Endometrial microvascular endothelial cells (primary cell): ENCODE measurements around the gene TUB. TPM values are rescaled to one million over a fixed set of nuclear protein-coding genes. Genes with fewer than 3 reads are reported as not detected.

ENCODE experiments used
- in situ Hi-C: cut with HindIII; loops from 2 replicates; pipeline ENCODE4 v1.10.0; 2017; ENCODE audit warnings: low sequenced_read_pairs, low pct_unique_long_range_greater_than_20kb; ENCODE audit errors: inconsistent ontology term
- total RNA-seq: library from RNA; depleted of rRNA; stranded (reverse); fragments of >200 nt; gene quantifications from one replicate; pipeline ENCODE4 v1.2.3, GENCODE V29; 2015; ENCODE audit errors: inconsistent ontology term

Gene TUB
- total RNA-seq, 1 donor from 2014 or later = 0.37 TPM

DNA sequence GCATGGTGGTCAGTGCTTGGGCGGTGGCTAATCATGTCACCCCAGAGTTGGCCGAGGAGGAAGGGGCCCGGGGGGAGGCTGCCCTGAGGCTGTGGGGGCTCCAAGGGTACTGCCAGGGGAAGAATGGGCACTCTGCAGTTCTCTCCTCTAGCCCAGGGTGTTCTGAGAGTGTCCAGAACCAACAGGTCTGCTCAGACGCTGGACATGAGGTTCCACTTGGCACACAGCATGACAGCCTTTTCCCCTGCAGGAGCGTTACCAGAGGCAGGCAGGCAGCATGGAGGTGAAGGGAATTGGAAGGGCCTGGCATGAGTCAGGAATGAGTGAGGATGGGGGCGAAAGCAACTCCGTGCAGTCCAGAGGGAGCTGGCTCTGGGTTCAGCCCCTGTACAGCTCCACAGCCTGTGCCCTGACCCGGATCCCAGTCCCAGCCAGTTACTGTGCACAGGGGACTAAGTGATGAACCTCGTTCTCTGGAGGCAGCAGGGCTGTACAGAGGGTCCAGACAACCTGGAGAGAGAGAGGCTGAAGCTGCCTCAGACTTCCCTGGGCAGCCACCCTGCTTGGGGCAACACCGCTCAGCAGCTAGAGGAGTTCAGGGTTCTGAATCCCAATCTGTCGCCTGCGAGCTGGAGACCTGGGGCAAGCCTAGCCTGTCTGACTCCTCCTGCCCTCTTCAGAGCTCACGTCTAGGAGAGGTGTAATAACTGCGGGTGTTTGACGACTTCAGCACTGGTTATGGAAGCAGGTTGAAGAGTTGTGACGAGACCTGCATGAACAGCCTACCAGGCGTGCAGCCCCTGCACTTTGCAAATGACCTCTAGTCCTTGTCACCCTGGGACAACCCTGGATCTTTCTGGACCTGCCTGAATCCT is 14.7 kb upstream of the TUB start:
- in situ Hi-C loops = no loop called here

DNA sequence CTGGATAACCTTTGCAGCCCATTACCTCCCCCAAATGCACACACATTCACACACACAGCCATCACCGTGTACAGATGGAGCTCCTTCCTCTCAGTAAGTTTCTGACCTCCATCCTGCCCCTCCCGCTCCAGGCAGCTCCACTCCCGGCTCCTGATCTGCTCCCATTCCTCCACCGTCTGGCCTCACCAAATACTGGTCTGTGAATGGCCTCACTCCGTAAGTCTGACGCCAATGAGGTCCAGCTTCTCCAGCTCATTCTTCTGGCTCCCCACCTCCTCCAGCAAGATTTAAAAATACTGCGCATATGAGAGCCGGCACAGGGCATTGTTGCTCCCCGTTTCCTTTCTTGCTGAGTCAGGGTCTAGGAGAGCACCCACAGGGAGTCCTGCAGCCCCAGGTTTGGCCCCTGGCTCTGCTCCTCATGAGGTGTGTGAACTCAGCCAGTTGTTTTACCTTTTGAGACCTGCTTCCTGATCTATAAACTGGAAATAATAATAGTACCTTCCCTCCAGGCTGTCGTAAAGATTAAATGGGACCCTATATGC is 14.0 kb upstream of the TUB start:
- in situ Hi-C loops = no loop called here

DNA sequence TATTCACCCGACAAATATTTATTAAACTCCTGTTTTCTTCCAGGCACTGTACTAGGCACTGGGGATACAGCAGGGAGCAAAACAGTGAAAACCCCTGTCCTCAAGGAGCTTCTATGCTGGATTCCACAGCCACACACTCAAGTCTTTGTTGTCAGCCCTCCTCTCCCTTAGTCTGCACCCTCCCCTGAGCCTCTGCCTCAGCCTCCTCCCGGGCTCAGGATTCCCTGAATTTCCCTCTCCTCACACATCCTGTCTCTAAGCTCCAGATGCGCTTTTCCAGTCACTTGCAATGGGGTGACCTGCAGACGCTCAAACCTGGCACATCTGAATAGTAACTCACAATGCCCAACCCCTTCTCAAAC is 13.5 kb upstream of the TUB start:
- in situ Hi-C loops = no loop called here

DNA sequence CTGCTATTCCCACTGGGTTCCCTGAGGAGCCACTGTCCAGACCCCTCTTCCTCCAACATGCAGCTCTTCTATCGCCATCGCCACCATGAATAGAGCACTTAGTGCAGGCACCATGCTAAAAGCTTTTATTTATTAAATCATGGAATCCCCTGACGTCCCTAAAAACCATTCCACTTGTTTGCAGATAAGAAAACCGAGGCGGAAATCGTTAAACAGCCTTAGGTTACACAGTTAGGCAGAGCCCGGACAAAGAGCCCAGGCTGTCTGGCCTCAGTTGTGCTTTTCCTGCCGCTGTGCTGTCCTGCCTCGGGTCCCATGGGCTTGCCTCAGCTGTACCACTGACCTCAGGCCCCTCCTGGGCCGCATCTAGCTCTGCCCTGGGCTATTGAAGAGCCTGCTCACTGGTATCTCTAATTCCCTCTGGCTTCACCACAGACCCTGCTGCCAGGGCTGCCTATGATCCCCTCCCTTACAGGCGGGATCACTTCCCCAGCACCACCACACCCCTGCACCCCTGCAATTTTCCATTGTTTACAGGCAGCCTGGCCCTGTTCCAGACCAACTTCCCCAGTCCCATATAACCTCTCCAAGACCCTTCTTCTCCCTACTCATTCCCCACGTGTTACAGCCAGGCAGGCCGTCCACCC is 13.0 kb upstream of the TUB start:
- in situ Hi-C loops = no loop called here

DNA sequence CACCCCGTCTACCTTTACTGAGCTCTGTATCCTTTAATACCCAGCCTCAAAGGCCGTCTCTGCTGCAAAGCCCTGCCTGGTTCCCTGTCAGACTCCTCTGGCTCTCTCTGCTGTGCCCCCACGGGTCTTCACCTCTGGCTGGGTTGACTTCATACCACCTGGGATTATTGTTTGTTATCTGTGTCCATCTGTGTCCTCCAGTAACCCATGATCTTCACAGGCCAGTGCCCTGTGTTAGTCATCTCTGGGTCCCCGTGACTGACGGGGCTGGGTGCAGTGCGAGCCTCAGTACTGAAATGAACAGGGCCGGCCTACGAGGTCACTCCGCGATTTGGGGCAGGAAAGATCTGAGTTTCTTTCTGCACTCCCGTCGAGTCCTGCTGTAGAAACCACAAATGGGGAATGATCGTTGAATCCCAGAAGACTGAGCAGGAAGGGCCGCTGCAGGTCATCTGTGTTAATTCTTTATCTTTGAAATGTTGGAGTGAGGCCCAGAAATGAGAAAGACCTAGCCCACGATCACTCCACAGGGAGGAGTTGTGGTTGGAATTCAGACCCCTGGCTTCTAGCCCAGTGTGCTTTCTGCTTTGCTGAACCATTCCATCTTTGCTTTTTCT is 12.3 kb upstream of the TUB start:
- in situ Hi-C loops = no loop called here

DNA sequence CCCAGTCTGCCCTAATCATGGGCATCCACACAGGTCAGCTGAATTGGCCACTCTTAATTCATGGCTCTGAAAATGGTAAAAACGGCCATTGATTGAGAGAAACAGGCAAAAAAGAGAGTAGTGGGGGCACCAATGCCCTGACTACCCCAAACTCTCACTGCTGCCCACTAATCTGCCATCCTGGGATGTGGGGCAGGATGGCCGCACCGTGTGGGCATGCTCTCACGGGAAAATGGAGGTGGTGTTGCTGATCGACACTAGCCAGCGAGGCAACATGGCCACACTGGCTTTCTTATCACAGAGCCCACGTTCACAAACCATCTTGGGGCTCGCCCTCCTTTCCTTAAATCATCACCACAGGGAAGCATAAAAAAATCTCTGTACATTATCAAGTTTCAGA is 11.2 kb upstream of the TUB start:
- in situ Hi-C loops = no loop called here

DNA sequence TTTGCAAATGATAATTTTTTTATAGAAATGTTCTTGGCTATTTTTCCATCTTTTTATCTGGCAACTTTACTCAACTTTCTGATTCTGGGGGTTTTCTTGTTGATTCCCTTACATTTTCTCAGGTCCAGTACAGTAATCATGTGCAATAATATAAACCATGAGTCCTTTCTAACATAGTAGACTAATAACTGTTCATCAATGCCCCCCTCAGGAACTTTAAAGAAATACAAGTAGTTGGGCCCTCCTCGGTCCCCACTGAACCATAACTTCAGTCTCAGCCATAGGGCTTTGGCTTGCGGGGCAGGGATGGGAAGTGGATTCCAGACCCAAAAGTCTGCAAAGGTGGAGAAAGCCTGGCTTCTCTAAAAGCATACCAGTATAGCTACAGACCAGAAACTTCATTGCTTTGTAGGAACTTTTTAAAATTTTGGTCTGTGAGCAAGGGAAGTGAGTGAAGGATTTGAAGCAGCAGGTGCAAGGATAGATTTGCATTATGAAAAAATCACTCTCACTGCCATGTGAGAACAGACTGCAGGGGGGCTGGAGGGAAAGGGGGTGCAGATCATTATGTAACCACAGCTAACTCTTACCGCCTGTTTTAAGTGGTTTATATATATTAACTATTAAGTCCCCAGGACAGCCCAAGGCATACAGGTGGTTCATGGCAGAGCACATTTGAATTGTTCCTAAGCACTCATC is 10.4 kb upstream of the TUB start:
- in situ Hi-C loops = no loop called here

DNA sequence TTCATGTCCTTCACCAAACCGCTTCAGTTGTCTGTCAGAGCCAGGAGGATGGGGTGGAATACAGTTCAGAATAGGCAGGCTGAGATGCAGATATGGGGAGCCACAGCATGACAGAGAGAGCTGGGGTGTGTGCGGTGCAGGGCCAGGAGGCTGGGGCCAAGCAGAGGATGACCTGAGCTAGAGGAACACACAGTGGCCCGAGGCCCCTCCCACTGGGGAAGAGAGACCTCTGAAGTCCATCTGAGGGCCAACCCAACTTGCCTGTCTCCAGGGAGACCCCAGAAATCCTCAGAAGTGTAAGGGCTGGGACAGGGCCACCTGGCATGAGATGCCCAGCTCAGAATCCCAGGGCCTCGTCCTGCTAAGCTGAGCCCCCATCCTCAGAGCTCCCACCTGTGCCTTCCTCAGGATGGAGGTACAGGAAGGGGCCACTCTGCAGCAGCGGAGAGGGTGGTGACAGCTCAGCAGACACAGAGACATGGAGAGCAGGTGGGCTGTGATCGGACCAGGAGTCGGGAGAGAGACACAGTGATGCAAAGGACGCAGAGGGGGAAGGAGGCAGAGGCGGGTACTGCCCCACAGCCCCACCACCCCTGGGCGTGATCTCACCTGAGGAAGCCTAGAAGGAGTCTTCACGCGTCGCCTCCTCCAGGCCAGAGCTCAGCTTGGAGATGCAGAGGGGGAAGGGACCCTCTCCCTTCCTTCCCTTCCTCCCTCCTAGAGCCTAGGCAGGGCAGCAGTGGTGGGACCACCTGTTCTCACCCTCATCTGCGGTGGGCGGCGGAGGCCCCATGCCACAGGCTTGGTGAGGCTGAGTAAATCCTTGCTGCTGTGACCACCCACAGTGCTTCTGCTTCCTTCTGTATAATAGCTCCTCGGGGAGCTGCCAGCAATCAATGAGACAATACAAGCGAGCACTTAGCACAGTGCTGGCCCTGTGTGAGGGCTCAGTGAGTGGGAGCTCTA is 9.1 kb upstream of the TUB start:
- in situ Hi-C loops = no loop called here

DNA sequence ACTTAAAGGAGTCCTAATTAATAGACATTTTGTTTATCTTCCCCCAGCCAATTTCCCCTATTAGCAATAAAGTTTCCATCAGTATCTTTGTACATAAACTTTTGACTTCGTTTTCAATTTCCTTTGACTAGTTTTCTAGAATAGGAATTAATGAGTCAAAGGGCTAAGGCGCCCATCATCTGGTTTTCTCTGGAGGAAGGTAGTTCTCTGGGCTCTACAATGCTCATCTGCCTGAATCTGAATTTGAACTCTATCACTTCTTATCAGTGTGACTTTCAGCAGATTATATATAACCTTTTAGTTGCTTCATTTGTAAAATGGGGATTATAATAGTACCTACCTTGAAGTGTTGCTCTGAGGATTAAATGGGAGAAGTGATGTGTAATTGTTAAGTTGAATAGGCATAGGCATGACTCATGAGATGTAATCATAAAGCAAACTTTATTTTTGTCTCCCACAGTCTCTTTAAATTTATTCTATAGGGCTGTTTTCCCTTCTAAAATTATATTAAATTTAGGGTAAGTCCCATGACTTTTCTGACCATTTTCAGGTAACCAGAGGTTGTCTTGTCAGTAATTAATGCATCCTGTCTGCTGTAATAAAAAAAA is 5.8 kb upstream of the TUB start:
- in situ Hi-C loops = no loop called here

DNA sequence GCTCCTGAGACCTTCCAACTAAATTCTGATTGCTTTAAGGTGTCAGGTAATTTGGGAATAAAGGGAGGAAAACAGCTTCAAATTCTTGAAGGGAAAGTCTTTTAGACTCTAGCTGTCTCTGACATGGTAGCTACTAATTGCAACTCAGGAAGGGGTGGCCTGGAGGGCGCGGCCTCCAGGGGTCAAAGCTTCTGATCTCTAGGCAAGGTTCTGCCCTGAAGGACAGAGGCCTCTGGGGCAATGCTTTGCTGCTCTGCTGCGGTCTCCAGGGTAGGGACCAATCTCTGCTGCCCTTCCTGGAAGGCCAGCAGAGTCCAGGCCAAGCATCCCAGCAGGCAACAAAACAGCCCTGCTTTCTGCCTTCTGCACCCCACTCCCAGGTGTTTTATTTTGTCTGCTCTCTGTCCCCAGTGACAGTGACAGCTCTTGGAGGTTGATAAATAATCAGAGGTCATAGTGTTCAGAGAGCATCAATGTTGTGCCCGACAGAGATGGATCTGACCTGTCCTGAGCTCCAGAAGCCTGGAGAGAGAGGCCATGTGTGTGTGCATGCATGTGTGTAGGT is 1.8 kb upstream of the TUB start:
- in situ Hi-C loops = no loop called here

DNA sequence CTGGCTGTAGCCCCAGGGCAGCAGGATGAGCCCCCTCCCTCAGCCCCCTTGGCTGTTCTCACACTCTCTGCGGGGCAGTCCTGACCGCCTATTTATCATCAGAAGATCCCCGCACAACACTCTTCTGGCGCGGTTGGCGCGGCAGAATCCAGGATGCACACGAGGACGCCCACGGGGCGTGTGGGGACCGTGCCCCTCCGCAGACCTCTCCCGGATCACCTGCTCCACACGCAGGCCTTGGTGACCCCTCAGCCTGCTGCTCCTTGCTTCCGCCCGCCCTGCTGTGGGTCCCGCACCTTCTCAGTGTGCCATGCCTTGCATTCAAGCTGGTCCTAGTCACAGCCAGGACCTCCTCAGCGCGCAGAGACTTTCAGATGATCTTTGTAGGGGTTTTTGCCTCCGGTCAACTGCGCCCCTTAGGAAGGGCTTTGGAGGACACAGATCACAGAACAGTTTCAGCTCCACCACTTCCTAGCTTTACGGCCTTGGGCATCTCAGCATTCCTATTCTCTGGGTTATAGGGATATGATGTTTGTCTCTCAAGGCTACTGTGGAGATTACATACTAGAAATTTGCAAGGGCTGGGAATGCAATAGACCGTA is 841 bp upstream of the TUB start:
- in situ Hi-C loops = no loop called here

DNA sequence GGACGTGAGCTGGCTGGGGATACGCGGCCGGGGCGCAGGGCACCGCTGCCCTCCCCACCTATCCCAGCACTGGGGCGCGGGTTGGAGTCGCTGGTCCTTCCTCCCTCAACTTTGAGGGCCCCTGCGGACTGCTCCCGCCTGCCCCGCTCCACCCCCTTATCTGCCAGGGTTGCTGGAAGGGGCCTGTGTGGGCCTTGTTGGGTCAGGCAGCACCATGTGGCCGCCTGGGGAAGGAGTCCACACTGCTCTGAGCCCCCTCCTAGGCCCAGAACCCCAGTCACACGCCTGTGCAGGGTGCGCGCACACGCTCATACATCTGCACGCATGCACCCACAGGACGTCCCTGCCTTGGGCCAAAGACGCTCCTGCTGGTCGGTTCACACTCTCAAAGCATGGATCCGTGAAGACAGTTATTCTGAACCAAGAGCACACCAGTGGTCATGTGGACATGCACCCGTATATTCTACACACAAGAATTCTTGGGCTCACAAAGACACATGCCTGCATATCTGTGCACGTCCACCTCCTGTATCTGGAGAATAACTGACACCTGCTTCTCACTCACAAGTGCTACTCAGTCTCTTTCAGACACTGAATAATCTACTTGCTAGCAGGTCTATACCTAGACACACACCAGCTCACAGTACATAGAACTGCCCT is 710 bp downstream of the TUB start:
- in situ Hi-C loops = no loop called here

DNA sequence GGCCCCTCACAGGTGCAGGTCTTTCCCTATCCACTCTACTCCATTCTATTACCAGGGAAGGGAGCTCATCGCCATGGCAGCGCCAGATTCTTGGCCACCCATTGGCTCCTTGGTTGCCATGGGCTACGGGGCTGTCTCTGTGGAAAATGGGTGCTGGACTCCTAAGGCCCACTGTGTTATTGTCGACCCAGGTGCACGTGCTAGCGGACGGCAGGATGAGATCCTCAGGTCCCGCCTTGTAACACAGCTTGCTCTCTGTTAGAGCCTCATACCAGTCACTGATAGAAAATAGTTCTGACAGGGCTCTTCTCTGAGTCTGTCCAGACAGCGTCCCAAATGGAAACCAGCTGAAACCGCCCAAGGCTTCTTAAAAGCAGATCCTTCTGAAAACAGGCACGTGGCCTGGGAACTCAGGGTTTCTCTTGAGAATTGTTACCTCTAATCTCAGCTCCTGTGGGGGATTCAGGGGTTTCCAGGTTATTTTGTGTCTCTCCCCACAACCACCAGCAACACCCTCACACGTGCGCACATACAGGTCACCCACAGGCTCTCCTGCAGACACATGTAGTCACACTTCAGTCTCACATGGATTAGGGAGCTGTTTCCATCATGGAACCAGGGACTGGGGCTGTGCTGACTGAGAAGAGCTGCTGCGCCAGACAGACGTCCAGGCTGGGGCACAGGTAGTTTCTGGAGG is 1.5 kb downstream of the TUB start:
- in situ Hi-C loops = no loop called here

DNA sequence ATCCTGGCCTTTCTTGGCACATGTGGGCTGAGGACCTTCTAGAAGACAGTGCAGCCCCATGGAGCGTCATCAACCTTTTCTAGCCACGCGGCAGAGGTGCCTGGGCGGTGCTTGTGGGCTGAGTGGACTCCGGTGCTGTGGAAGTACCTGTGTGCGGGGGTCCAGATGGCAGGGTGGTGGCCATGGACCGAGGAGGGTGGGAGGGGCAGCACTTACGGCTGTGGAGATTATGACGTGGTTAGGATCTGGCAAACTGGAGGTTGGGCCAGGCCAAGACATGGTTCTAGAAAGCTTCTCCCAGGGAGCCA is 2.0 kb downstream of the TUB start:
- in situ Hi-C loops = no loop called here

DNA sequence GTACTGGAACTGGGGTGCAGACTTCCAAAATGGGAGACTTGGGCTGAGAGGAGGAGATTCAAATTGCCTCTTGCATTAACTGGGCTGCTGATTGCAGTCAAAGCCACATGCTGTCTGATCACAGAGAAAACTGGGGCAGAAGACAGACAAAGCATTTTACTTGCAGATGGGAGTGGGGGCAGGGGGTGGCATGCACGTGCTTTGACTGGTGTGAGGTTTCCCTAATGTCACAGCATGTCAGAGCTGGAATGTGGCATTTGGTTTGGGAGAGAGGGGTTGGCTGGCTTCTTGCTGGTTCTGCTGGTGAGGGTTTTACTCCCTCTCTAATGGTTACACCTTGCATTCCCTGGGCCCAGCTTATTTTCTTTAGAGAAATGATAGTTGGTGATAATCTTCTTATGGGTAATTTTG is 2.9 kb downstream of the TUB start:
- in situ Hi-C loops = no loop called here

DNA sequence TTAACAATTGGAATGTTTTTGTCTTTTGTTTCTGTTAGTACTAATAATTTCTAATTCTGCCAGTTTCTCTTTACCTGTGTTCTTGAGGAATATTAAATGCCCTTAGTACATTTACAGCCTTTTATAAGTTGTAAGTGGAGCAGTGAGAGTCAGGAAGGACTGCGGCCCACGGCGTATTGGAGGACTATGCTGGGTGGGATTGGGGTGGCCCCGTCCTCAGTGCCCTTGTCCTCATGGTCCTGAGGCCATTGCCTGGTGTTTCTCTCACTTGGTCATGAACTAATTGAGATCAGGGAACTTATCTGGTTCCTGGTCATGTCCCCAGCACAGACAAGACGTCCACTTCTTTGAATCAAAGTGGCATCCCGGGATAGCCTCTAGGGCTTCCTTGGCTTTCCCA is 3.3 kb downstream of the TUB start:
- in situ Hi-C loops = no loop called here
